Loucy (cell line): ENCODE measurements around the gene PHACTR2.

Source experiments
- H2AFZ ChIP-seq: fragments of 200-600 bp; sonication (generic); 2 replicates; pipeline ENCODE4 v1.6.0; 2016; ENCODE audit warnings: antibody characterized with exemption, mild to moderate bottlenecking, low read length, moderate library complexity
- H3F3A ChIP-seq: fragments of 200-600 bp; 2 replicates; pipeline ENCODE4 v1.6.0; 2016; ENCODE audit warnings: antibody characterized with exemption, low read depth, mild to moderate bottlenecking
- H3K27me3 ChIP-seq: fragments of 200-600 bp; sonication (generic); 2 replicates; pipeline ENCODE4 v1.6.1; 2014; ENCODE audit warnings: low read length, mild to moderate bottlenecking; ENCODE audit not compliant: insufficient read depth, poor library complexity, severe bottlenecking
- H3K36me3 ChIP-seq: fragments of 200-600 bp; sonication (generic); 2 replicates; pipeline ENCODE4 v1.6.1; 2016; ENCODE audit warnings: low read length; ENCODE audit not compliant: insufficient read depth
- H3K4me1 ChIP-seq: fragments of 200-600 bp; sonication (generic); 2 replicates; pipeline ENCODE4 v1.5.1; 2014; ENCODE audit warnings: low read length, mild to moderate bottlenecking; ENCODE audit not compliant: insufficient read depth, poor library complexity, severe bottlenecking
- H3K4me2 ChIP-seq: fragments of 200-600 bp; sonication (generic); 2 replicates; pipeline ENCODE4 v1.6.0; 2014; ENCODE audit warnings: antibody characterized with exemption, low read length, low read depth, mild to moderate bottlenecking; ENCODE audit not compliant: poor library complexity, severe bottlenecking
- H3K4me3 ChIP-seq: fragments of 200-600 bp; sonication (generic); 2 replicates; pipeline ENCODE4 v1.5.1; 2014; ENCODE audit warnings: low read length, mild to moderate bottlenecking, mixed read lengths; ENCODE audit not compliant: poor library complexity, severe bottlenecking
- H3K79me2 ChIP-seq: fragments of 200-600 bp; sonication (generic); 2 replicates; pipeline ENCODE4 v1.6.1; 2014; ENCODE audit warnings: low read length; ENCODE audit not compliant: insufficient read depth
- H3K9ac ChIP-seq: fragments of 200-600 bp; sonication (generic); 2 replicates; pipeline ENCODE4 v1.6.0; 2014; ENCODE audit warnings: mild to moderate bottlenecking, low read depth, low read length, moderate library complexity; ENCODE audit not compliant: poor library complexity, severe bottlenecking
- H3K9me2 ChIP-seq: fragments of 200-600 bp; sonication (generic); replicated peaks from 2 replicates; pipeline ENCODE4 v1.6.1; 2016; ENCODE audit warnings: low read depth, low read length, mixed read lengths
- H3K9me3 ChIP-seq: fragments of 200-600 bp; sonication (generic); 2 replicates; pipeline ENCODE4 v1.6.1; 2014; ENCODE audit warnings: mild to moderate bottlenecking, antibody characterized with exemption, low read length, low read depth; ENCODE audit not compliant: insufficient read depth
- H4K20me1 ChIP-seq: fragments of 200-600 bp; sonication (generic); 2 replicates; pipeline ENCODE4 v1.6.0; 2014; ENCODE audit warnings: antibody characterized with exemption, low read length, mild to moderate bottlenecking; ENCODE audit not compliant: insufficient read depth, poor library complexity, severe bottlenecking
- CTCF ChIP-seq: fragments of 200-600 bp; sonication (generic); conservative IDR thresholded peaks from 2 replicates; pipeline ENCODE4 v1.5.1; 2014; ENCODE audit warnings: mild to moderate bottlenecking, antibody characterized with exemption, low read length
- EZH2phosphoT487 ChIP-seq: fragments of 200-600 bp; IDR thresholded peaks from 2 replicates; pipeline ENCODE4 v1.6.1; 2018; ENCODE audit warnings: antibody characterized with exemption, mild to moderate bottlenecking, moderate library complexity, borderline replicate concordance

The PHACTR2 gene

DNA sequence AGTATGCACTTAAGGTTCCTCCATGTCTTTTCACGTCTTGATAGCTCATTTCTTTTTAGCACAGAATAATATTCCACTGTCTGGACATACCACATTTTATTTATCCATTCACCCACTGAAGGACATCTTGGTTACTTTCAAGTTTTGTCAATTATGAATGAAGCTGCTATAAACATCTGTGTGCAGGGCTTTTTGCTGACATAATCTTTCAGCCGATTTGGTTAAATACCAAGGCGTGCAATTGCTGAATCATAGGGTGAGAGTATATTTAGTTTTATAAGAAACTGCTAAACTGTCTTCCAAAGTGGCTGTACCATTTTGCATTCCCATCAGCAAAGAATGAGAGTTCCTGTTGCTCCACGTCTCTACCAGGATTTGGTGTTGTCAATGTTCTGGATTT, 44.9 kb upstream of the PHACTR2 start:
- Histone ChIP-seq H3K79me2 (no peaks in the 10 kb centered on the region), H3K9me2 (no peaks in the 10 kb centered on the region)

DNA sequence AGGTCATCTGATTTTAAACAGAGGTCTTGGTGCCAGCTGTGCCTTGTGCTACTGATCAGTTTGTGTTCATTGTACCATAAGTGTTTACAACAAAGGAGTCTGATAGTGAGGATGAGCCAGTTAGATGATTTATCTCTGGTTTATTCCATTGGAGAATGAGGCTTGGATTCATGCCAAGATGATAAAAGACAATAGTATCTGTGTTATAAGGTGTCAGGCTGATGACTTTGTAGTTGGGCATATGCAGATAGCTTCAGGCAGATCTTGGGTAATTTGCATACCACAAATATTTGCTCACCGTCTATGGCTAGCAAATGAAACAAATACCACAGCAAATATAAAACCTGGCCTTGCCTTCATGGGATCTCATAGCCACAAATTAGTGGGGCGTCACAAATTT, 43.3 kb upstream of the PHACTR2 start:
- H3K36me3 ChIP-seq, result no peaks in the 10 kb centered on the region
- no peaks in the 10 kb centered on the region for H3K9me3 ChIP-seq
- no peak overlapping the region for H3K4me2 ChIP-seq
- no peak overlapping the region for H3K9ac ChIP-seq
- H2AFZ ChIP-seq, result no peak overlapping the region
- H3K27me3 ChIP-seq, result no peaks in the 10 kb centered on the region
- H3F3A ChIP-seq, result no peaks in the 10 kb centered on the region
- H4K20me1 ChIP-seq, result no peaks in the 10 kb centered on the region
- H3K4me3 ChIP-seq, result no peak overlapping the region
- no peaks in the 10 kb centered on the region for H3K9me2 ChIP-seq
- H3K79me2 ChIP-seq, result no peaks in the 10 kb centered on the region
- H3K4me1 ChIP-seq, result peaks cover 4% of the 10 kb centered on the region
- TF ChIP-seq CTCF, result no peak
- TF ChIP-seq EZH2phosphoT487, result no peak

More for the DNA sequence above, 44.9 kb upstream of the PHACTR2 start:
- no peaks in the 10 kb centered on the region for H3K27me3 ChIP-seq
- no peak overlapping the region for H3K4me3 ChIP-seq
- H3K9me3 ChIP-seq, result no peaks in the 10 kb centered on the region
- H3F3A ChIP-seq, result no peaks in the 10 kb centered on the region
- no peak overlapping the region for H3K9ac ChIP-seq
- no peaks in the 10 kb centered on the region for H3K36me3 ChIP-seq
- no peak overlapping the region for H2AFZ ChIP-seq
- H3K4me1 ChIP-seq, result peaks cover 13% of the 10 kb centered on the region
- TF ChIP-seq EZH2phosphoT487, result no peak
- no peak for TF ChIP-seq CTCF
- H4K20me1 ChIP-seq, result no peaks in the 10 kb centered on the region
- no peak overlapping the region for H3K4me2 ChIP-seq

GRCh38 chr6:143637691-143638090, 40.1 kb upstream of the PHACTR2 start:
- TF ChIP-seq CTCF, result 0 out of 2 replicates have a peak, but pooled peaks have one; percentile 8
- TF ChIP-seq EZH2phosphoT487, result no peak
- H3K79me2 ChIP-seq, result no peaks in the 10 kb centered on the region

More at GRCh38 chr6:143637691-143638090, 40.1 kb upstream of the PHACTR2 start:
- Histone ChIP-seq H3K9me3 (no peaks in the 10 kb centered on the region), H3K9ac (no peak overlapping the region), H3K4me2 (no peak overlapping the region), H3K4me3 (no peak overlapping the region), H3F3A (no peaks in the 10 kb centered on the region), H2AFZ (no peak overlapping the region), H3K36me3 (no peaks in the 10 kb centered on the region), H3K27me3 (no peaks in the 10 kb centered on the region), H3K9me2 (no peaks in the 10 kb centered on the region), H4K20me1 (no peaks in the 10 kb centered on the region), H3K4me1 (peaks cover 4% of the 10 kb centered on the region)
